ENCODE data around the gene RPL15. TPM values are rescaled to one million over a fixed set of nuclear protein-coding genes. Genes with fewer than 3 reads are reported as not detected.

RPL15 gene
- total and polyA plus RNA-seq, 2 experiments from 2014 or later = 1,318 to 3,305 TPM

- Histone ChIP-seq H3K4me2 (no peak overlapping the region), H3K36me3 (replicated peaks; ENCODE audit: insufficient read depth, low read depth) (no peaks in the 10 kb centered on the region), H3K27me3 (no peaks in the 10 kb centered on the region), H3K9me3 (ENCODE audit: low read depth) (no peaks in the 10 kb centered on the region), H3K79me2 (no peaks in the 10 kb centered on the region), H2AFZ (no peak overlapping the region), H3K9me2 (replicated peaks; ENCODE audit: insufficient read depth) (no peaks in the 10 kb centered on the region), H3K4me3 (no peak overlapping the region), H4K20me1 (ENCODE audit: insufficient read depth, poor library complexity, severe bottlenecking) (no peaks in the 10 kb centered on the region), H3K4me1 (ENCODE audit: insufficient read depth) (no peaks in the 10 kb centered on the region), H3K27ac (no peak overlapping the region)
- no peak for TF ChIP-seq EZH2 (IDR thresholded peaks at IDR 0.05; ENCODE audit: borderline replicate concordance)
- TF ChIP-seq CTCF (IDR thresholded peaks at IDR 0.05; ENCODE audit: poor library complexity) = no peak
- no peak for TF ChIP-seq EZH2phosphoT487 (IDR thresholded peaks at IDR 0.05; ENCODE audit: low read depth, severe bottlenecking, unreplicated experiment)
- DNase-seq (ENCODE audit: low spot score) = no peak
These were observed 21.8 kb downstream of the RPL15 start for GRCh38 chr3:23938688-23939087.

- 89% methylated on average over 5 of the region's 5 CpGs for WGBS (ENCODE audit: low lambda C conversion rate, missing lambda C conversion rate)
- no peaks in the 10 kb centered on the region for H4K20me1 ChIP-seq (ENCODE audit: insufficient read depth, poor library complexity, severe bottlenecking)
- no peaks in the 10 kb centered on the region for H3K79me2 ChIP-seq
- no peak overlapping the region for H3K4me2 ChIP-seq
- DNase-seq (ENCODE audit: low spot score) = no peak
- no peaks in the 10 kb centered on the region for H3K9me3 ChIP-seq (ENCODE audit: low read depth)
- no peaks in the 10 kb centered on the region for H3K9me2 ChIP-seq (replicated peaks; ENCODE audit: insufficient read depth)
- H2AFZ ChIP-seq = no peak overlapping the region
- H3K27me3 ChIP-seq = no peaks in the 10 kb centered on the region
- H3K36me3 ChIP-seq (replicated peaks; ENCODE audit: insufficient read depth, low read depth) = no peaks in the 10 kb centered on the region
- peaks cover 6% of the 10 kb centered on the region for H3K4me1 ChIP-seq (ENCODE audit: insufficient read depth)
- H3K27ac ChIP-seq = no peak overlapping the region
- no peak overlapping the region for H3K4me3 ChIP-seq
- TF ChIP-seq EZH2 (IDR thresholded peaks at IDR 0.05; ENCODE audit: borderline replicate concordance) = no peak
- no peak for TF ChIP-seq CTCF (IDR thresholded peaks at IDR 0.05; ENCODE audit: poor library complexity)
- no peak for TF ChIP-seq EZH2phosphoT487 (IDR thresholded peaks at IDR 0.05; ENCODE audit: low read depth, severe bottlenecking, unreplicated experiment)
These were observed 23.8 kb downstream of the RPL15 start for GRCh38 chr3:23940775-23941174.

GRCh38 chr3:23941440-23941839, 24.5 kb downstream of the RPL15 start:
- Histone ChIP-seq H3K4me3 (no peak overlapping the region), H3K4me1 (ENCODE audit: insufficient read depth) (peaks cover 6% of the 10 kb centered on the region), H3K79me2 (no peaks in the 10 kb centered on the region), H3K4me2 (no peak overlapping the region), H3K36me3 (replicated peaks; ENCODE audit: insufficient read depth, low read depth) (no peaks in the 10 kb centered on the region), H3K9me2 (replicated peaks; ENCODE audit: insufficient read depth) (no peaks in the 10 kb centered on the region), H2AFZ (no peak overlapping the region), H4K20me1 (ENCODE audit: insufficient read depth, poor library complexity, severe bottlenecking) (no peaks in the 10 kb centered on the region), H3K27ac (no peak overlapping the region), H3K9me3 (ENCODE audit: low read depth) (no peaks in the 10 kb centered on the region), H3K27me3 (no peaks in the 10 kb centered on the region)
- no peak for DNase-seq (ENCODE audit: low spot score)
- 91% methylated on average over 4 of the region's 4 CpGs for WGBS (ENCODE audit: low lambda C conversion rate, missing lambda C conversion rate)
- no peak for TF ChIP-seq CTCF (IDR thresholded peaks at IDR 0.05; ENCODE audit: poor library complexity)
- no peak for TF ChIP-seq EZH2 (IDR thresholded peaks at IDR 0.05; ENCODE audit: borderline replicate concordance)
- TF ChIP-seq EZH2phosphoT487 (IDR thresholded peaks at IDR 0.05; ENCODE audit: low read depth, severe bottlenecking, unreplicated experiment) = no peak

GRCh38 chr3:23942546-23942945, 25.6 kb downstream of the RPL15 start:
- TF ChIP-seq EZH2phosphoT487 (IDR thresholded peaks at IDR 0.05; ENCODE audit: low read depth, severe bottlenecking, unreplicated experiment) (no peak), CTCF (IDR thresholded peaks at IDR 0.05; ENCODE audit: poor library complexity) (no peak), EZH2 (IDR thresholded peaks at IDR 0.05; ENCODE audit: borderline replicate concordance) (no peak)
- Histone ChIP-seq H3K4me3 (no peak overlapping the region), H3K79me2 (peaks cover 2% of the 10 kb centered on the region), H3K27ac (no peak overlapping the region), H3K4me2 (no peak overlapping the region), H4K20me1 (ENCODE audit: insufficient read depth, poor library complexity, severe bottlenecking) (no peaks in the 10 kb centered on the region), H3K4me1 (ENCODE audit: insufficient read depth) (peaks cover 14% of the 10 kb centered on the region), H3K9me3 (ENCODE audit: low read depth) (no peaks in the 10 kb centered on the region), H2AFZ (no peak overlapping the region), H3K36me3 (replicated peaks; ENCODE audit: insufficient read depth, low read depth) (no peaks in the 10 kb centered on the region), H3K9me2 (replicated peaks; ENCODE audit: insufficient read depth) (no peaks in the 10 kb centered on the region), H3K27me3 (no peaks in the 10 kb centered on the region)
- 94% methylated on average over 11 of the region's 11 CpGs for WGBS (ENCODE audit: low lambda C conversion rate, missing lambda C conversion rate)
- DNase-seq (ENCODE audit: low spot score) = no peak
